Ectodermal cell (in vitro differentiated cells): ENCODE results near the gene ITGA3.

ENCODE experiments used
- H3K27ac ChIP-seq: 2 replicates; pipeline ENCODE4 v1.7.0; 2013; ENCODE audit warnings: mild to moderate bottlenecking, low read depth, low read length; ENCODE audit not compliant: insufficient read depth, poor library complexity, severe bottlenecking
- H3K27me3 ChIP-seq: 2 replicates; pipeline ENCODE4 v1.7.0; 2013; ENCODE audit warnings: mild to moderate bottlenecking, low read length; ENCODE audit not compliant: insufficient read depth, control insufficient read depth, poor library complexity, severe bottlenecking
- H3K36me3 ChIP-seq: one replicate; pipeline ENCODE4 v1.7.0; 2013; ENCODE audit warnings: low read length; ENCODE audit not compliant: control insufficient read depth, insufficient read depth
- H3K4me1 ChIP-seq: one replicate; pipeline ENCODE4 v1.7.0; 2013; ENCODE audit warnings: low read length; ENCODE audit not compliant: control insufficient read depth, insufficient read depth
- H3K4me3 ChIP-seq: 2 replicates; pipeline ENCODE4 v1.7.0; 2013; ENCODE audit warnings: low read depth, low read length, control low read depth; ENCODE audit not compliant: insufficient read depth
- H3K9me3 ChIP-seq: 2 replicates; pipeline ENCODE4 v1.7.0; 2013; ENCODE audit warnings: mild to moderate bottlenecking, low read length, moderate library complexity; ENCODE audit not compliant: control insufficient read depth
- WGBS, 2 experiments: methylation state at CpG; one replicate each; pipeline ENCODE4 v1.1.7; 2013; ENCODE audit warnings: missing lambda C conversion rate in 2 of 2; 5-methylcytosine and 5-hydroxymethylcytosine counted together

ITGA3 gene

GRCh38 chr17:50079334-50080095, 23.6 kb downstream of the ITGA3 start:
- Histone ChIP-seq H3K9me3 (no peaks in the 10 kb centered on the region), H3K36me3 (no peaks in the 10 kb centered on the region), H3K27ac (no peak overlapping the region), H3K27me3 (peaks cover 14% of the 10 kb centered on the region), H3K4me3 (no peak overlapping the region), H3K4me1 (peaks cover 5% of the 10 kb centered on the region)
- WGBS, 2 experiments, result 82 to 85% methylated on average over 12 of the region's 12 CpGs

DNA sequence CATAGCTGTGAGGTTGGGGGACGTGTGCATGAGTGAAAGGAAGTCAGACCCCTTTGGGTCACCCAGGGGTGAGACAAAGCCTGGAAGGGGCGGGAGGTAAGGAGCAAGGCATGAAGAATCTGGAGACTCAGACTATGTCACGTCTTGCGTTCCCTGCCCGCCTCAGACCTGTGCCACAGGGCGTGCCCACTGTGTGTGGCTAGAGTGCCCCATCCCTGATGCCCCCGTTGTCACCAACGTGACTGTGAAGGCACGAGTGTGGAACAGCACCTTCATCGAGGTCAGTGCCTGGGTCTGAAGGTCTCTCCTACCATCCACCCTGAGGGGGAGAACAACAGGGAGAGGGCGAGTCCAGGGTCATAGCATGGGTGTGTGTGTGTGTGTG, 24.2 kb downstream of the ITGA3 start:
- 84 to 87% methylated on average over 11 of the region's 11 CpGs for WGBS, 2 experiments
- H3K27me3 ChIP-seq, result peaks cover 14% of the 10 kb centered on the region
- no peaks in the 10 kb centered on the region for H3K36me3 ChIP-seq

DNA sequence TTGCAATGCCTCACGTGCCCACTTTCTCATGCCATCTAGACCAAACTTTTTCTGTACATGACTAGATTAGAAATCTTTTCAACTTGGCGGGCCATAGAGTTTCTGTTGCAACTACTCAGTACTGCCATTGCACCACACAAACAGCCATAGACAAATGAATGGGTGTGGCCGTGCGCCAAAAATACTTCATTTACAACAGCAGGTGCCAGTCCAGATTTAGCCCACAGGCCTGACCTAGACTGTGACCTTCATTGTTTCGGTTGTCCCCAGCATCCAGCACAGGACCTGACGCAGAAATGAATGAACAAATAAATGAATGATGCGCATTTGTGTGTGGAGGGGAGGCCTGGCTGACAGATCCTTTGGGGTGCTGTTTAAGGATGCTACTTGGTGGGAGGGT, 24.9 kb downstream of the ITGA3 start:
- Histone ChIP-seq H3K9me3 (no peaks in the 10 kb centered on the region), H3K4me3 (no peak overlapping the region), H3K4me1 (peaks cover 5% of the 10 kb centered on the region), H3K27ac (no peak overlapping the region), H3K27me3 (peaks cover 10% of the 10 kb centered on the region), H3K36me3 (no peaks in the 10 kb centered on the region)
- 94 to 95% methylated on average over 7 of the region's 7 CpGs for WGBS, 2 experiments

More for the DNA sequence above, 24.2 kb downstream of the ITGA3 start:
- Histone ChIP-seq H3K4me1 (peaks cover 5% of the 10 kb centered on the region), H3K4me3 (no peak overlapping the region), H3K27ac (no peak overlapping the region), H3K9me3 (no peaks in the 10 kb centered on the region)

GRCh38 chr17:50081757-50082156, 25.8 kb downstream of the ITGA3 start:
- Histone ChIP-seq H3K36me3 (no peaks in the 10 kb centered on the region), H3K4me1 (no peaks in the 10 kb centered on the region), H3K9me3 (no peaks in the 10 kb centered on the region), H3K27ac (no peak overlapping the region), H3K27me3 (peaks cover 4% of the 10 kb centered on the region), H3K4me3 (no peak overlapping the region)
- WGBS, 2 experiments, result 96 to 98% methylated on average over 3 to 5 of the region's 5 CpGs

DNA sequence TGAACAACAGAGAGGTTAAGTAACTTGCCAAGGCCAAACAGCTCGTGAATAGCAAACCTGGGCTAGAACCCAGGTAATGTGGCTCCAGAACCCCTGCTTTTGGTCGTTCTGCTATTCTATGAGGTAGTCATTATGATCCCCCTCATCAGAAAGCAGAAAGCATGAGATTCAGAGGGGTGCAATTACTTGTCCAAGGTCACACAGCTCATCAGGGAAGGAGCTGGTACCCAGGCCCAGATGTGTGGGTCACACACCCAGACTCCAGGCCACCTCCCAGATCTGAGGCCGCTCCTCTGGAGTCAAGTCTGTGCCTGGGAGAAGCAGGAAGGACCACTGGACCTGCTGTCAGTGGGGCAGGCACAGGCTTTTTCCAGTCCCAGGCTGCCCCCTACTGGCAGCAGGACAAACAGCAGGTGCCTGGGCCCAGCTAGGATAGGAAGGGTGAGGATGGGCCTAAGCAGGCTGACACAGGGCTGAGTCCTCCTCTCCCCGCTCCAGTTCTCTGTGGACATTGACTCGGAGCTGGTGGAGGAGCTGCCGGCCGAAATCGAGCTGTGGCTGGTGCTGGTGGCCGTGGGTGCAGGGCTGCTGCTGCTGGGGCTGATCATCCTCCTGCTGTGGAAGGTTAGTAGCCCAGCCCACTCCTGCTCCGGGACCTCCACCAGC, 31.5 kb downstream of the ITGA3 start:
- Histone ChIP-seq H3K27ac (no peak overlapping the region), H3K4me3 (no peak overlapping the region), H3K4me1 (peaks cover 7% of the 10 kb centered on the region), H3K36me3 (no peaks in the 10 kb centered on the region), H3K27me3 (no peaks in the 10 kb centered on the region), H3K9me3 (no peaks in the 10 kb centered on the region)
- 53 to 55% methylated on average over 10 of the region's 10 CpGs for WGBS, 2 experiments

DNA sequence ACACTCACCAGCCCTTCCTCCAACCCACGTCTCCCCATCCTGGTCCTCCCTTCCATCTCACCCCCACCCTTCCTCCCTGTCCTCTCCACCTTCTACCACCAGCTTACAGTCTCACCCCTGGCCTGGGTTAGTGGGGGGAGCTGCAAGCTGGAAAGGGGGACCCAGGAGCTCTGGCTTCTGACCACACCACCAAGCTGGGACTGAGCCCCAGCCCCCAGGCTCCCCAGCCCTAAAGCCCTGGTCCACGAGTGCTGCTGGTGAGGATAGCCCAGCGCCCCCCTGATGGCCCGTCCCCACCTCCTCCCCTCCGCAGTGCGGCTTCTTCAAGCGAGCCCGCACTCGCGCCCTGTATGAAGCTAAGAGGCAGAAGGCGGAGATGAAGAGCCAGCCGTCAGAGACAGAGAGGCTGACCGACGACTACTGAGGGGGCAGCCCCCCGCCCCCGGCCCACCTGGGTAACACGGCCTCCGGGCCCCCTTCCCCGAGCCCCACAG, 32.0 kb downstream of the ITGA3 start:
- no peaks in the 10 kb centered on the region for H3K9me3 ChIP-seq
- peaks cover 7% of the 10 kb centered on the region for H3K4me1 ChIP-seq
- H3K27ac ChIP-seq, result no peak overlapping the region
- no peak overlapping the region for H3K4me3 ChIP-seq
- 86 to 94% methylated on average over 19 of the region's 19 CpGs for WGBS, 2 experiments
- no peaks in the 10 kb centered on the region for H3K36me3 ChIP-seq
- no peaks in the 10 kb centered on the region for H3K27me3 ChIP-seq

DNA sequence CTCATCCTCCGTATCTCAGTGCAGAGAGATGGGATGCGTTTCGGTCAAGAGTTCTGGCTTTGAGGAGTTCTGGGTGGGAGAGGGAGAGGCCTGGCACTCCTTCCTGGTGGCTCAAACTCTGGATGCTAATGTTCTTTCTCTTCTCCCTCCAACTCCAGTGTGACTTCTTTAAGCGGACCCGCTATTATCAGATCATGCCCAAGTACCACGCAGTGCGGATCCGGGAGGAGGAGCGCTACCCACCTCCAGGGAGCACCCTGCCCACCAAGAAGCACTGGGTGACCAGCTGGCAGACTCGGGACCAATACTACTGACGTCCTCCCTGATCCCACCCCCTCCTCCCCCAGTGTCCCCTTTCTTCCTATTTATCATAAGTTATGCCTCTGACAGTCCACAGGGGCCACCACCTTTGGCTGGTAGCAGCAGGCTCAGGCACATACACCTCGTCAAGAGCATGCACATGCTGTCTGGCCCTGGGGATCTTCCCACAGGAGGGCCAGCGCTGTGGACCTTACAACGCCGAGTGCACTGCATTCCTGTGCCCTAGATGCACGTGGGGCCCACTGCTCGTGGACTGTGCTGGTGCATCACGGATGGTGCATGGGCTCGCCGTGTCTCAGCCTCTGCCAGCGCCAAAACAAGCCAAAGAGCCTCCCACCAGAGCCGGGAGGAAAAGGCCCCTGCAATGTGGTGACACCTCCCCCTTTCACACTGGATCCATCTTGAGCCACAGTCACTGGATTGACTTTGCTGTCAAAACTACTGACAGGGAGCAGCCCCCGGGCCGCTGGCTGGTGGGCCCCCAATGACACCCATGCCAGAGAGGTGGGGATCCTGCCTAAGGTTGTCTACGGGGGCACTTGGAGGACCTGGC, 33.3 kb downstream of the ITGA3 start:
- H3K27me3 ChIP-seq, result no peaks in the 10 kb centered on the region
- H3K4me1 ChIP-seq, result peaks cover 7% of the 10 kb centered on the region
- H3K4me3 ChIP-seq, result no peak overlapping the region
- 89% methylated on average over 25 of the region's 25 CpGs for WGBS, 2 experiments
- H3K27ac ChIP-seq, result no peak overlapping the region
- H3K36me3 ChIP-seq, result no peaks in the 10 kb centered on the region
- no peaks in the 10 kb centered on the region for H3K9me3 ChIP-seq

DNA sequence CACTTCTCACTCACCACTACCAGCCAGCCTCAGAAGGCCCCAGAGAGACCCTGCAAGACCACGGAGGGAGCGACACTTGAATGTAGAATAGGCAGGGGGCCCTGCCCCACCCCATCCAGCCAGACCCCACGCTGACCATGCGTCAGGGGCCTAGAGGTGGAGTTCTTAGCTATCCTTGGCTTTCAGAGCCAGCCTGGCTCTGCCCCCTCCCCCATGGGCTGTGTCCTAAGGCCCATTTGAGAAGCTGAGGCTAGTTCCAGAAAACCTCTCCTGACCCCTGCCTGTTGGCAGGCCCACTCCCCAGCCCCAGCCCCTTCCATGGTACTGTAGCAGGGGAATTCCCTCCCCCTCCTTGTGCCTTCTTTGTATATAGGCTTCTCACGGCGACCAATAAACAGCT, 34.2 kb downstream of the ITGA3 start:
- Histone ChIP-seq H3K36me3 (no peaks in the 10 kb centered on the region), H3K4me1 (peaks cover 11% of the 10 kb centered on the region), H3K9me3 (no peaks in the 10 kb centered on the region), H3K27me3 (no peaks in the 10 kb centered on the region), H3K4me3 (no peak overlapping the region), H3K27ac (no peak overlapping the region)
- 81 to 83% methylated on average over 6 of the region's 6 CpGs for WGBS, 2 experiments

- 75 to 79% methylated on average over 15 of the region's 15 CpGs for WGBS, 2 experiments
- Histone ChIP-seq H3K27ac (no peak overlapping the region), H3K4me1 (peaks cover 15% of the 10 kb centered on the region), H3K36me3 (no peaks in the 10 kb centered on the region), H3K4me3 (no peak overlapping the region), H3K27me3 (no peaks in the 10 kb centered on the region), H3K9me3 (no peaks in the 10 kb centered on the region)
Measured at GRCh38 chr17:50090971-50091917, 35.3 kb downstream of the ITGA3 start.
